H9 (cell line): ENCODE data around the gene CCN5. TPM values are rescaled to one million over a fixed set of nuclear protein-coding genes. Genes with fewer than 3 reads are reported as not detected.

Experiments
- DNase-seq: peaks from one replicate; pipeline ENCODE4 v3.0.0-alpha.2; 2017
- H2AFZ ChIP-seq: one replicate; pipeline ENCODE4 v1.6.1; 2013; ENCODE audit warnings: mild to moderate bottlenecking, low read length, control low read depth, moderate library complexity
- H2AK5ac ChIP-seq: 2 replicates; pipeline ENCODE4 v1.6.1; 2013; ENCODE audit warnings: low read length, control low read depth, mixed read lengths; ENCODE audit not compliant: insufficient read length
- H2BK120ac ChIP-seq: one replicate; pipeline ENCODE4 v1.6.1; 2013; ENCODE audit warnings: low read depth, mild to moderate bottlenecking, low read length, control low read depth, inconsistent platforms; ENCODE audit not compliant: poor library complexity, severe bottlenecking
- H2BK12ac ChIP-seq: 2 replicates; pipeline ENCODE4 v1.6.1; 2013; ENCODE audit warnings: low read length, control low read depth, mixed read lengths, low read depth; ENCODE audit not compliant: insufficient read length
- H2BK15ac ChIP-seq: 2 replicates; pipeline ENCODE4 v1.6.1; 2013; ENCODE audit warnings: low read depth, low read length, control low read depth
- H2BK20ac ChIP-seq: one replicate; pipeline ENCODE4 v1.6.1; 2013; ENCODE audit warnings: low read depth, mild to moderate bottlenecking, low read length, control low read depth, inconsistent platforms; ENCODE audit not compliant: poor library complexity, severe bottlenecking
- H2BK5ac ChIP-seq: 2 replicates; pipeline ENCODE4 v1.6.1; 2013; ENCODE audit warnings: low read length, control low read depth, mixed read lengths; ENCODE audit not compliant: insufficient read length
- H3K14ac ChIP-seq: 2 replicates; pipeline ENCODE4 v1.6.1; 2013; ENCODE audit warnings: low read length, control low read depth; ENCODE audit not compliant: insufficient read depth
- H3K18ac ChIP-seq: 2 replicates; pipeline ENCODE4 v1.6.1; 2013; ENCODE audit warnings: low read depth, mild to moderate bottlenecking, mixed read lengths, low read length, control low read depth; ENCODE audit not compliant: insufficient read length
- H3K23ac ChIP-seq: 2 replicates; pipeline ENCODE4 v1.6.1; 2013; ENCODE audit warnings: low read length, control low read depth, mixed read lengths, low read depth; ENCODE audit not compliant: insufficient read length
- H3K23me2 ChIP-seq: 2 replicates; pipeline ENCODE4 v1.6.1; 2013; ENCODE audit warnings: low read depth, mild to moderate bottlenecking, mixed read lengths, low read length, control low read depth; ENCODE audit not compliant: insufficient read length, poor library complexity, severe bottlenecking
- H3K27ac ChIP-seq: 2 replicates; pipeline ENCODE4 v1.5.1; 2013; ENCODE audit warnings: low read length, control low read depth, mixed read lengths, low read depth; ENCODE audit not compliant: insufficient read length
- H3K27me3 ChIP-seq: 2 replicates; pipeline ENCODE4 v1.6.1; 2013; ENCODE audit warnings: low read length, control low read depth, inconsistent platforms; ENCODE audit not compliant: insufficient read depth
- H3K4ac ChIP-seq: 2 replicates; pipeline ENCODE4 v1.6.1; 2013; ENCODE audit warnings: low read depth, mild to moderate bottlenecking, control low read depth, inconsistent platforms, low read length, moderate library complexity
- H3K4me1 ChIP-seq: 2 replicates; pipeline ENCODE4 v1.6.1; 2013; ENCODE audit warnings: low read length, control low read depth, inconsistent platforms; ENCODE audit not compliant: insufficient read depth
- H3K4me2 ChIP-seq: 2 replicates; pipeline ENCODE4 v1.6.1; 2013; ENCODE audit warnings: low read length, control low read depth, mixed read lengths; ENCODE audit not compliant: insufficient read length, insufficient read depth
- H3K56ac ChIP-seq: 2 replicates; pipeline ENCODE4 v1.6.1; 2013; ENCODE audit warnings: low read depth, mild to moderate bottlenecking, mixed read lengths, low read length, control low read depth; ENCODE audit not compliant: insufficient read length
- H3K79me1 ChIP-seq: 2 replicates; pipeline ENCODE4 v1.6.1; 2013; ENCODE audit warnings: low read depth, mild to moderate bottlenecking, moderate library complexity, low read length, control low read depth, inconsistent platforms; ENCODE audit not compliant: insufficient read depth, poor library complexity, severe bottlenecking
- H3K79me2 ChIP-seq: 2 replicates; pipeline ENCODE4 v1.6.1; 2013; ENCODE audit warnings: low read length, control low read depth, inconsistent platforms; ENCODE audit not compliant: insufficient read depth
- H3K9ac ChIP-seq: 2 replicates; pipeline ENCODE4 v1.6.1; 2013; ENCODE audit warnings: low read length, control low read depth, mixed read lengths; ENCODE audit not compliant: insufficient read length; ENCODE audit errors: extremely low read depth
- H3K9me3 ChIP-seq: one replicate; pipeline ENCODE4 v1.6.1; 2013; ENCODE audit warnings: low read depth, low read length, inconsistent platforms; ENCODE audit not compliant: control insufficient read depth
- H3T11ph ChIP-seq: one replicate; pipeline ENCODE4 v1.6.1; 2013; ENCODE audit warnings: mild to moderate bottlenecking, low read length, control low read depth, inconsistent platforms
- H4K20me1 ChIP-seq: one replicate; pipeline ENCODE4 v1.6.1; 2013; ENCODE audit not compliant: control insufficient read depth, insufficient read length, insufficient read depth
- H4K5ac ChIP-seq: 2 replicates; pipeline ENCODE4 v1.6.1; 2013; ENCODE audit warnings: low read depth, mild to moderate bottlenecking, mixed read lengths, low read length, control low read depth; ENCODE audit not compliant: insufficient read length
- H4K8ac ChIP-seq: replicated peaks from 2 replicates; pipeline ENCODE4 v1.6.1; 2013; ENCODE audit warnings: low read length, control low read depth, mixed read lengths, low read depth; ENCODE audit not compliant: insufficient read length
- H4K91ac ChIP-seq: 2 replicates; pipeline ENCODE4 v1.6.1; 2013; ENCODE audit warnings: low read depth, mild to moderate bottlenecking, moderate library complexity, mixed read lengths, low read length, control low read depth; ENCODE audit not compliant: insufficient read length
- H3K27ac Mint-ChIP-seq, 3 experiments: 2 replicates in 2 of 3; 3 replicates in 1 of 3; pipeline ENCODE4 v1.8.0; 2020 to 2021; ENCODE audit warnings: mixed read lengths in 3 of 3, mild to moderate bottlenecking in 1 of 3, moderate library complexity in 1 of 3
- H3K27me3 Mint-ChIP-seq: 2 replicates; pipeline ENCODE4 v1.8.0; 2021; ENCODE audit warnings: low read depth, mild to moderate bottlenecking, moderate library complexity, mixed read lengths
- H3K36me3 Mint-ChIP-seq, 3 experiments: 2 replicates in 2 of 3; 3 replicates in 1 of 3; pipeline ENCODE4 v1.8.0; 2020 to 2021; ENCODE audit warnings: low read depth in 3 of 3, mixed read lengths in 3 of 3; ENCODE audit not compliant: insufficient read depth in 1 of 3
- H3K4me1 Mint-ChIP-seq, 2 experiments: 2 replicates each; pipeline ENCODE4 v1.8.0; 2020; ENCODE audit warnings: mixed read lengths in 2 of 2
- H3K4me3 Mint-ChIP-seq, 2 experiments: 2 replicates in 1 of 2; 3 replicates in 1 of 2; pipeline ENCODE4 v1.8.0; 2020 to 2021; ENCODE audit warnings: mild to moderate bottlenecking in 2 of 2, mixed read lengths in 2 of 2, moderate library complexity in 1 of 2
- H3K9me3 Mint-ChIP-seq, 2 experiments: 2 replicates in 1 of 2; 3 replicates in 1 of 2; pipeline ENCODE4 v1.8.0; 2020; ENCODE audit warnings: mild to moderate bottlenecking in 2 of 2, mixed read lengths in 2 of 2, moderate library complexity in 1 of 2
- CTCF ChIP-seq: fragments of 200-600 bp; sonication (generic); conservative IDR thresholded peaks from 3 replicates; pipeline ENCODE4 v1.8.0; 2021; ENCODE audit warnings: antibody characterized with exemption, mild to moderate bottlenecking
- WGBS: extraction: QIAGEN DNeasy Blood & Tissue Kit; methylation state at CpG from one replicate; pipeline ENCODE4 v1.1.7; 2013; ENCODE audit warnings: missing lambda C conversion rate, low lambda C conversion rate, mixed read lengths; ENCODE audit not compliant: insufficient read length; ENCODE audit errors: extremely low coverage; 5-methylcytosine and 5-hydroxymethylcytosine counted together
- total RNA-seq: library from RNA; stranded (reverse); gene quantifications from 2 replicates; pipeline ENCODE4 v1.2.1, GENCODE V29; 2021

CCN5 gene
- total RNA-seq, 1 experiment from 2014 or later, result not detected

GRCh38 chr20:44728801-44729443 lies 13.8 kb downstream of the CCN5 start:
- WGBS, result no CpG with 5 or more reads among the region's 9 CpGs
- peak overlapping the region in 1 of 2 experiments; percentile 27; a peak in 2 of 5 replicates for H3K4me3 Mint-ChIP-seq
- H3K27me3 ChIP-seq, result no peaks in the 10 kb centered on the region
- H3K14ac ChIP-seq, result no peak overlapping the region; the same call in 1 of the 2 replicates
- H2AFZ ChIP-seq, result no peak overlapping the region
- H2AK5ac ChIP-seq, result no peak overlapping the region
- H2BK15ac ChIP-seq, result no peak overlapping the region
- peak overlapping the region; percentile 4 to 89 (median 38); a peak in 6 of 7 replicates for H3K27ac Mint-ChIP-seq
- H3K4me2 ChIP-seq, result peak overlapping the region; percentile 1
- no peaks in the 10 kb centered on the region for H3K9me3 Mint-ChIP-seq
- H2BK20ac ChIP-seq, result no peak overlapping the region
- H2BK5ac ChIP-seq, result no peak overlapping the region
- H3K9me3 ChIP-seq, result no peaks in the 10 kb centered on the region
- H3K79me2 ChIP-seq, result no peaks in the 10 kb centered on the region
- H4K8ac ChIP-seq, result no peak overlapping the region
- no peak overlapping the region for H2BK120ac ChIP-seq
- no peaks in the 10 kb centered on the region for H3K79me1 ChIP-seq
- H4K20me1 ChIP-seq, result no peaks in the 10 kb centered on the region
- no peaks in the 10 kb centered on the region for H3K36me3 Mint-ChIP-seq
- DNase-seq, result peak; percentile 71
- no peak overlapping the region for H3K9ac ChIP-seq
- H3K23me2 ChIP-seq, result no peaks in the 10 kb centered on the region
- peak overlapping the region; percentile 0 for H3K18ac ChIP-seq
- no peak overlapping the region for H3K56ac ChIP-seq
- no peak overlapping the region for H4K91ac ChIP-seq
- H3K27me3 Mint-ChIP-seq, result no peaks in the 10 kb centered on the region
- H2BK12ac ChIP-seq, result no peak overlapping the region
- no peak overlapping the region for H3T11ph ChIP-seq
- H4K5ac ChIP-seq, result no peak overlapping the region
- H3K27ac ChIP-seq, result no peak overlapping the region
- no peaks in the 10 kb centered on the region; the same call in 1 of the 2 replicates for H3K4me1 ChIP-seq
- no peak overlapping the region for H3K4ac ChIP-seq
- no peak for TF ChIP-seq CTCF
- H3K23ac ChIP-seq, result no peak overlapping the region
- peaks cover 31 to 43% of the 10 kb centered on the region in 2 experiments for H3K4me1 Mint-ChIP-seq
